Nephron (organoid): ENCODE measurements around the gene PADI4.

Source experiments
- H3K27ac Mint-ChIP-seq, 3 experiments: 2 replicates each; pipeline ENCODE4 v1.8.0; 2020; ENCODE audit warnings: mixed read lengths in 3 of 3, mild to moderate bottlenecking in 2 of 3, moderate library complexity in 1 of 3
- H3K27me3 Mint-ChIP-seq: 2 replicates; pipeline ENCODE4 v1.8.0; 2021; ENCODE audit warnings: low read depth, mild to moderate bottlenecking, moderate library complexity, mixed read lengths
- H3K36me3 Mint-ChIP-seq: 2 replicates; pipeline ENCODE4 v1.8.0; 2020; ENCODE audit warnings: low read depth, mixed read lengths
- H3K4me1 Mint-ChIP-seq: 2 replicates; pipeline ENCODE4 v1.8.0; 2020; ENCODE audit warnings: mixed read lengths
- H3K4me3 Mint-ChIP-seq, 3 experiments: 2 replicates each; pipeline ENCODE4 v1.8.0; 2020; ENCODE audit warnings: mild to moderate bottlenecking in 3 of 3, mixed read lengths in 3 of 3, moderate library complexity in 2 of 3
- H3K9me3 Mint-ChIP-seq: 2 replicates; pipeline ENCODE4 v1.8.0; 2020; ENCODE audit warnings: mixed read lengths
- TF ChIP-seq, protein P1 (sequence below), 3 experiments: fragments of 200-600 bp; sonication (generic); IDR thresholded peaks; one replicate each; pipeline ENCODE4 v1.5.0; 2021; ENCODE audit warnings: antibody characterized with exemption in 3 of 3; ENCODE audit not compliant: unreplicated experiment in 3 of 3

Gene PADI4

DNA sequence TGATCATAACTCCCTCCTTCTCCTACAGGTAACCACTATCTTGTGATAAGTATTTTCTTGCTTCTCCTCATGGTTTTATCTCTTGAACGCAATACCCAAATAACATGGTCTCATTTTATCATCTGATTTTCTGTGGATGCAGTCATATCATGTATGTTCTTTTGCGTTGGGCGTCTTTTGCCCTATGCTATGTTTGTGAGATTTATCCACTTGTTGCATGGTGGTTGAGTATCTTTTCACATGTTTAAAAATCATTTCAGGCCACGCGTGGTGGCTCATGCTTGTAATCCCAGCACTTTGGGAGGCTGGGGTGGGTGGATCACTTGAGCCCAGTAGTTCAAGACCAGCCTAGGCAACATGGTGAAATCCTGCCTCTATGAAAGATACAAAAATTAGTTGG, 43.5 kb upstream of the PADI4 start:
- H3K9me3 Mint-ChIP-seq, result peaks cover 8% of the 10 kb centered on the region
- H3K27ac Mint-ChIP-seq, result no peak overlapping the region
- peaks cover 4% of the 10 kb centered on the region for H3K27me3 Mint-ChIP-seq
- H3K36me3 Mint-ChIP-seq, result no peaks in the 10 kb centered on the region
- H3K4me1 Mint-ChIP-seq, result no peaks in the 10 kb centered on the region
- TF ChIP-seq, protein P1, sequence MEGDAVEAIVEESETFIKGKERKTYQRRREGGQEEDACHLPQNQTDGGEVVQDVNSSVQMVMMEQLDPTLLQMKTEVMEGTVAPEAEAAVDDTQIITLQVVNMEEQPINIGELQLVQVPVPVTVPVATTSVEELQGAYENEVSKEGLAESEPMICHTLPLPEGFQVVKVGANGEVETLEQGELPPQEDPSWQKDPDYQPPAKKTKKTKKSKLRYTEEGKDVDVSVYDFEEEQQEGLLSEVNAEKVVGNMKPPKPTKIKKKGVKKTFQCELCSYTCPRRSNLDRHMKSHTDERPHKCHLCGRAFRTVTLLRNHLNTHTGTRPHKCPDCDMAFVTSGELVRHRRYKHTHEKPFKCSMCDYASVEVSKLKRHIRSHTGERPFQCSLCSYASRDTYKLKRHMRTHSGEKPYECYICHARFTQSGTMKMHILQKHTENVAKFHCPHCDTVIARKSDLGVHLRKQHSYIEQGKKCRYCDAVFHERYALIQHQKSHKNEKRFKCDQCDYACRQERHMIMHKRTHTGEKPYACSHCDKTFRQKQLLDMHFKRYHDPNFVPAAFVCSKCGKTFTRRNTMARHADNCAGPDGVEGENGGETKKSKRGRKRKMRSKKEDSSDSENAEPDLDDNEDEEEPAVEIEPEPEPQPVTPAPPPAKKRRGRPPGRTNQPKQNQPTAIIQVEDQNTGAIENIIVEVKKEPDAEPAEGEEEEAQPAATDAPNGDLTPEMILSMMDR (IDR thresholded peaks at IDR 0.05; ENCODE audit: unreplicated experiment in 3 of 3), result no peak
- H3K4me3 Mint-ChIP-seq, result no peak overlapping the region

DNA sequence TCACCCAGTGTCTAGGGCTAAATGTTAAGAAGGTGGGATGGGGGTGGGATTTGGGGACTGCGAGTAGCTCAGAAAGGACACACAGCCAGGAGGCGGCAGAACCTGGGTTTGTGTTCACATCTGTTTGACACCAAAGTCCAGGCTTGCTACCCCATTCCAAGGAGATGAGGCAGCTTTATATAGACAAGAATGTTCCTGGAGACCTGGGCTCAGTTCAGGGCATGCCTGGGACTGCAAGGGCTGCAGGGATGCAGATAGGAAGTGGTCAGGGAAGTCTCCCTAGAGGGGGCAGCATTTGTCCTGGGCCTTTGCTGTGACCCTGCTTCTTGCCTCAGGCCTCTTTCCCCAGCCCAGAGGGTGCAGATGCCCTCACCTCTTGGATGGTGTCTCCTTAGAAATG, 42.8 kb upstream of the PADI4 start:
- H3K4me3 Mint-ChIP-seq, result no peak overlapping the region
- TF ChIP-seq, protein P1 (IDR thresholded peaks at IDR 0.05; ENCODE audit: unreplicated experiment in 3 of 3), result no peak
- no peak overlapping the region for H3K27ac Mint-ChIP-seq
- H3K4me1 Mint-ChIP-seq, result no peaks in the 10 kb centered on the region
- H3K36me3 Mint-ChIP-seq, result no peaks in the 10 kb centered on the region
- H3K9me3 Mint-ChIP-seq, result peaks cover 8% of the 10 kb centered on the region
- peaks cover 4% of the 10 kb centered on the region for H3K27me3 Mint-ChIP-seq

DNA sequence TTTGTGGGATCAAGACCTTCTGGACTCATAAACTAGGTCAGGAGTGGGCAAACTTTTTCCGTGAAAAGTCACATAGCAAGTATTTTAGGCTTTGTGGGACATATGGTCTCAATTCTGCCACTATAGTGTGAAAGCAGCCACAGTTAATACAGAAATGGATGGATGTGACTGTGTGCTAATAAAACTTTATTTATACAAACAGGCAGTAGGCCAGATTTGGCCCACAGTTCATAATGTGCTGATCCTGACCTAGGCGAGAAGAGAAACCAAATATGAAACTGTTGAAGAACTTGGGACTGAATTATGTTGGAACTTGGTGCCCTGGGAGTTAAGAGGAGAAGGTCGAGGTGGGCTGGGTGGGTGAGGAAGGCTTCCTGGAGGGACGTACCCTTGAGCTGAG, 42.0 kb upstream of the PADI4 start:
- Mint-ChIP-seq H3K4me3 (no peak overlapping the region), H3K27ac (no peak overlapping the region), H3K4me1 (no peaks in the 10 kb centered on the region), H3K36me3 (no peaks in the 10 kb centered on the region), H3K9me3 (peaks cover 8% of the 10 kb centered on the region), H3K27me3 (peaks cover 4% of the 10 kb centered on the region)
- TF ChIP-seq, protein P1 (IDR thresholded peaks at IDR 0.05; ENCODE audit: unreplicated experiment in 3 of 3), result no peak

DNA sequence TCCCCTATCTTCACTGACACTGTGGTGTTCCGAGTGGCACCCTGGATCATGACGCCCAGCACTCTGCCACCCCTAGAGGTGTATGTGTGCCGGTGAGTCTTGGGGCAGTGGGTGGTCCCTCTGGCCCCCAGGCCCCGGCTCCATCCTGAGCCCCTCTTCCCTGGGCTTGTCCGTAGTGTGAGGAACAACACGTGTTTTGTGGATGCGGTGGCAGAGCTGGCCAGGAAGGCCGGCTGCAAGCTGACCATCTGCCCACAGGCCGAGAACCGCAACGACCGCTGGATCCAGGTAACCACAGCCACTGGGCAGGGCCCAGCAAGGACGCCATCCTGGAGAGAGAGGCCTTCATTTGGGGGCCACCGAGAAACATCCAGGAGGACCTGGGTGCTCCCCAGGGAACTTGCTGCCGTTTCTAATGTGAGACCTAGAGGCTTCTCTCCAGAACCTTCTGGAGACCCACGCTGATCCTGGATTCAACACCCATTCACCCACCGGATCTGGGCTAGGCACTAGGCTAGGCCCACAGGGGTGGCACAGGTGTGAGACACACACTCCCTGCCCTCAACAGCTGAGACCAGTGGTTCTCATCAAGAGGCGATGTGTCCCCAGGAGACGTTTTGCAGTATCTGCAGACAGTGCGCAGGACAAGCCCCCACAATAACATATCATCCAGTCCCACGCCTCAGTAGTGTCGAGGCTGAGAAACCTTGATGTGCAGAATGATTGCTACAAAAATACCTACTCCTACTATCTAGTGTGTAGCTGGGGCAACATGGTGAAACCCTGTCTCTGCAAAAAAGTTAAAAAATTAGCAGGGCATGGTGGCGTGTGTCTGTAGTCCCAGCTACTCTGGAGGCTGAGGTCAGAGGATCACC, 36.9 kb upstream of the PADI4 start:
- no peak overlapping the region for H3K27ac Mint-ChIP-seq
- no peaks in the 10 kb centered on the region for H3K9me3 Mint-ChIP-seq
- H3K27me3 Mint-ChIP-seq, result peaks cover 5% of the 10 kb centered on the region
- H3K4me1 Mint-ChIP-seq, result no peaks in the 10 kb centered on the region
- no peak overlapping the region for H3K4me3 Mint-ChIP-seq
- no peaks in the 10 kb centered on the region for H3K36me3 Mint-ChIP-seq
- TF ChIP-seq, protein P1 (IDR thresholded peaks at IDR 0.05; ENCODE audit: unreplicated experiment in 3 of 3), result no peak

DNA sequence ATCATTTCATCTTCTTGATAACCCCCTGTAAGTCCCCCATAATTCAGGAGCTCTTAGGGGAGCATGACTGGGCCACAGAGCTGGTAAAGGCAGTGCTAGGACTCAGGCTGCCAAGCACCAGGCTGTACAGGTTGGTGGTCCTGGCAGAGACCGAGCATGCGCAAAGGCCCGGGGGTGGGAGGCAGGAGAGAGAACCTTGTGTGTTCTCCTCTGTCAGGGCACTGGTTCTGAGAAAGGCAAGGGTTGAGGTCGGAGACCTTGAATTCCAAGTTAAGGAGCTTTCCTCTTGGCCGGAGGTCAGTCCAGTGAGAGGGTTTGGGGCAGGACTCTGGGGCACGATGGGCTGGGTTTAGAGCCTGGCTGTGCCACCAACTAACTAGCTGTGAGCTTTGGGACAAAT, 35.9 kb upstream of the PADI4 start:
- Mint-ChIP-seq H3K4me3 (no peak overlapping the region), H3K27ac (no peak overlapping the region), H3K9me3 (no peaks in the 10 kb centered on the region), H3K36me3 (no peaks in the 10 kb centered on the region), H3K4me1 (no peaks in the 10 kb centered on the region), H3K27me3 (peaks cover 5% of the 10 kb centered on the region)
- TF ChIP-seq, protein P1 (IDR thresholded peaks at IDR 0.05; ENCODE audit: unreplicated experiment in 3 of 3), result no peak

DNA sequence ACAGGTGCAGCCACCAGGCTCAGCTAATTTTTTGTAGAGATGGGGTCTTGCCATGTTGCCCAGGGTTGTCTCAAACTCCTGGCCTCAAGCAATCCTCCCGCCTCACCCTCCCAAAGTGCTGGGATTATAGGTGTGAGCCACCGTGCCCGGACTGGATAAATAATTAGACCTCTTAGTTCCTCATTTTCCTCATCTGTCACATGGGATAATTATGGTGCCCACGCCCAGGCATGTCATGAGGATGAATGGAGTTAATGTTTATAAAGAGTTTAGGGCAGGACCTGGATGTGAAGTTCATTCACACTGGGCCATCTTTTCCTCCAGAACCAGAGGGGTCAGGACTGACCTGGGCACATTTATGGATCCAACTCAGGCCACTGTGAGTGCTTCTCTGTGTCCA, 35.4 kb upstream of the PADI4 start:
- no peaks in the 10 kb centered on the region for H3K36me3 Mint-ChIP-seq
- H3K4me3 Mint-ChIP-seq, result no peak overlapping the region
- no peaks in the 10 kb centered on the region for H3K9me3 Mint-ChIP-seq
- H3K27me3 Mint-ChIP-seq, result peaks cover 5% of the 10 kb centered on the region
- TF ChIP-seq, protein P1 (IDR thresholded peaks at IDR 0.05; ENCODE audit: unreplicated experiment in 3 of 3), result no peak
- H3K4me1 Mint-ChIP-seq, result no peaks in the 10 kb centered on the region
- no peak overlapping the region for H3K27ac Mint-ChIP-seq
